Erythroblast (primary cell): ENCODE results near the gene HEXIM2.

Experiments used
- GATA1 ChIP-seq: IDR thresholded peaks from 2 replicates; pipeline ENCODE4 v1.6.1; 2011; ENCODE audit warnings: low read depth, mild to moderate bottlenecking, control low read depth, low read length, moderate library complexity
- POLR2A ChIP-seq: IDR thresholded peaks from 2 replicates; pipeline ENCODE4 v1.6.1; 2011; ENCODE audit warnings: mild to moderate bottlenecking, low read length

DNA sequence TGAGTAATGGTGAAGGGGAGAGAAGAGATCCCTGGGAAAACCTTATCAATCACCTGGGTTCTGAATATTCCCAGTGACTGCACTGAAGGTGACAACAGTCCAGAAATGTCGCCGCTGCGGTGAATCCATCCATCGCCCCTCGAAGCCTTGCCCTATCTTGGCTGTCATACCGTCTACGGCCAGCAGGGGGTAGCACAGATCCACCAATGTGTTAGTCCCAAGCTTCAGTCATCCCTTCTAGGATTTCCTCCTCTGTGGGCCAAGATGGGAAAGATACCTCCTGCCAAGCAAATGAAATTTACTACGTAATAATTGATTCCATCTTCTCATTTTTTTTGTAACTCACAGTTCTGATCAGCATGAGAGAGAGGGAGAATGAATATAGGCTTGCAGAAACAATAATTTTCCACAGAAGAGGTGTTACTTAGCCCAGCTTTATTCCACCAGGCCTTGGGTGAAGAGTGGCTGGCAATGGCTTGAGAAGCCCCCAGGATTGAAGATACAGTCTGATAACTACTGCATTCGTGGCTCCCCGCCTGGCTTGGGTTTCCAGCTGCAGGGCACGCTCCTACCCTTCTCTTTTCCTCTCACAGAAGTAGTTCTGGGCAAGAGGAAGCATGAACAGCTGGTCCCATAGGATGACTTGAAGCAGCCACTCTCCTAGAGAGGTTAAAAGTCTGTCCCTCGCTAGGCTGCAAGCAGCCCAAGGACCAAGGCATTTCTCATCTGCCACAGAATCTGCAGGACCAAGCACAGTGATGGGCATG lies 57.4 kb downstream of the HEXIM2 start:
- TF ChIP-seq POLR2A (no peak), GATA1 (no peak)
